GM18873 (cell line): ENCODE measurements around the gene LMX1B.

Experiments
- ATAC-seq: cut with Tn5 transposase; IDR thresholded peaks from one replicate; pipeline ENCODE4 v1.9.1; 2021; ENCODE audit warnings: mild to moderate bottlenecking, moderate library complexity, moderate number of reproducible peaks; ENCODE audit not compliant: unreplicated experiment, low FRiP score

LMX1B gene

GRCh38 chr9:126604059-126605055 is 9.4 kb upstream of the LMX1B start:
- no peak for ATAC-seq

GRCh38 chr9:126605792-126606482 is 7.8 kb upstream of the LMX1B start:
- no peak for ATAC-seq

- ATAC-seq, result no peak
These were observed 7.3 kb upstream of the LMX1B start for GRCh38 chr9:126606483-126606870.

- ATAC-seq, result no peak
These were observed 6.6 kb upstream of the LMX1B start for GRCh38 chr9:126607086-126607485.

GRCh38 chr9:126607731-126608130 is 6.0 kb upstream of the LMX1B start:
- ATAC-seq, result no peak

- ATAC-seq, result no peak
These were observed 5.2 kb upstream of the LMX1B start for GRCh38 chr9:126608551-126608950.

GRCh38 chr9:126609191-126609590 is 4.5 kb upstream of the LMX1B start:
- ATAC-seq, result no peak

GRCh38 chr9:126609711-126610388 is 3.9 kb upstream of the LMX1B start:
- no peak for ATAC-seq

- no peak for ATAC-seq
These were observed 2.5 kb upstream of the LMX1B start for GRCh38 chr9:126611193-126611591.

GRCh38 chr9:126611592-126612325 is 2.0 kb upstream of the LMX1B start:
- ATAC-seq, result no peak

- ATAC-seq, result no peak
These were observed 1.4 kb upstream of the LMX1B start for GRCh38 chr9:126612326-126612812.

- ATAC-seq, result no peak
These were observed 701 bp upstream of the LMX1B start for GRCh38 chr9:126612813-126613641.

GRCh38 chr9:126614088-126614454 is 343 bp downstream of the LMX1B start:
- no peak for ATAC-seq

GRCh38 chr9:126614455-126615244 is 922 bp downstream of the LMX1B start:
- ATAC-seq, result no peak

GRCh38 chr9:126615245-126615790 is 1.6 kb downstream of the LMX1B start:
- ATAC-seq, result no peak

- no peak for ATAC-seq
These were observed 2.2 kb downstream of the LMX1B start for GRCh38 chr9:126615791-126616447.

GRCh38 chr9:126616521-126616976 is 2.8 kb downstream of the LMX1B start:
- no peak for ATAC-seq
